ENCODE measurements around the gene CAMK1D. TPM values are rescaled to one million over a fixed set of nuclear protein-coding genes. Genes with fewer than 3 reads are reported as not detected.
"Not testable (repeated sequence)": the region's sequence is repeated elsewhere in the genome, so short reads cannot be mapped to it uniquely, and the experiment has no call there.

Gene CAMK1D
- total and polyA plus RNA-seq, 4 experiments from 2014 or later, result 5.2 to 22.2 (median 19.4) TPM

- POLR2A ChIA-PET (ENCODE audit: partially characterized antibody), result no interaction called here
- Mint-ChIP-seq H3K9me3 (no peaks in the 10 kb centered on the region), H3K27ac (peak overlapping the region in 1 of 7 donors; percentile 48), H3K4me1 (peaks cover 5 to 14% (median 8%) of the 10 kb centered on the region in 4 donors), H3K27me3 (no peaks in the 10 kb centered on the region), H3K4me3 (no peak overlapping the region), H3K36me3 (no peaks in the 10 kb centered on the region)
- Histone ChIP-seq H3K4me1 (ENCODE audit: insufficient read depth, low read length) (no peaks in the 10 kb centered on the region), H3K9me3 (ENCODE audit: control insufficient read depth in 1 of 2, low read length in 2 of 2) (no peaks in the 10 kb centered on the region), H3K36me3 (ENCODE audit: insufficient read depth, low read length) (no peaks in the 10 kb centered on the region), H3K27ac (ENCODE audit: low read depth, low read length) (no peak overlapping the region), H3K27me3 (ENCODE audit: insufficient read depth, low read length) (no peaks in the 10 kb centered on the region), H3K4me3 (ENCODE audit: low read length in 2 of 2) (no peak overlapping the region)
- no peak for DNase-seq
- CTCF ChIA-PET (ENCODE audit: partially characterized antibody), result interaction anchor here (1.4 to 3.6 kb wide), 2 partner anchors 13 to 336 kb away, joined by 3 to 19 read pairs; no protein-coding TSS in a partner anchor
- intact Hi-C loops (cut with micrococcal nuclease), result no loop called here
Observed at GRCh38 chr10:12320892-12321291, 28.5 kb upstream of the CAMK1D start.

- Mint-ChIP-seq H3K27me3 (no peaks in the 10 kb centered on the region), H3K9me3 (no peaks in the 10 kb centered on the region), H3K4me3 (no peak overlapping the region), H3K27ac (no peak overlapping the region), H3K36me3 (no peaks in the 10 kb centered on the region), H3K4me1 (peaks cover 5 to 14% (median 8%) of the 10 kb centered on the region in 4 donors)
- no peaks in the 10 kb centered on the region for H3K36me3 ChIP-seq (ENCODE audit: insufficient read depth, low read length)
- H3K9me3 ChIP-seq (ENCODE audit: control insufficient read depth in 1 of 2, low read length in 2 of 2), result no peaks in the 10 kb centered on the region
- H3K27ac ChIP-seq (ENCODE audit: low read depth, low read length), result no peak overlapping the region
- intact Hi-C loops (cut with micrococcal nuclease), result no loop called here
- no peak overlapping the region for H3K4me3 ChIP-seq (ENCODE audit: low read length in 2 of 2)
- CTCF ChIA-PET (ENCODE audit: partially characterized antibody), result interaction anchor here (0.7 to 3.6 kb wide), 6 partner anchors 9 to 335 kb away, joined by 3 to 19 read pairs (median 3); no protein-coding TSS in a partner anchor
- H3K27me3 ChIP-seq (ENCODE audit: insufficient read depth, low read length), result no peaks in the 10 kb centered on the region
- H3K4me1 ChIP-seq (ENCODE audit: insufficient read depth, low read length), result no peaks in the 10 kb centered on the region
- POLR2A ChIA-PET (ENCODE audit: partially characterized antibody), result no interaction called here
- DNase-seq, result no peak
Observed at GRCh38 chr10:12321641-12322040, 27.7 kb upstream of the CAMK1D start.

GRCh38 chr10:12322583-12323131 lies 26.7 kb upstream of the CAMK1D start:
- Histone ChIP-seq H3K9me3 (ENCODE audit: control insufficient read depth in 1 of 2, low read length in 2 of 2) (no peaks in the 10 kb centered on the region), H3K4me3 (ENCODE audit: low read length in 2 of 2) (no peak overlapping the region), H3K27me3 (ENCODE audit: insufficient read depth, low read length) (no peaks in the 10 kb centered on the region), H3K27ac (ENCODE audit: low read depth, low read length) (no peak overlapping the region), H3K4me1 (ENCODE audit: insufficient read depth, low read length) (no peaks in the 10 kb centered on the region), H3K36me3 (ENCODE audit: insufficient read depth, low read length) (no peaks in the 10 kb centered on the region)
- Mint-ChIP-seq H3K4me1 (peaks cover 5 to 14% (median 8%) of the 10 kb centered on the region in 4 donors), H3K27ac (peak overlapping the region in 3 of 7 donors; percentile 9 to 84 (median 72)), H3K4me3 (peak overlapping the region in 2 of 8 donors; percentile 0 to 36), H3K9me3 (no peaks in the 10 kb centered on the region), H3K27me3 (no peaks in the 10 kb centered on the region), H3K36me3 (no peaks in the 10 kb centered on the region)
- intact Hi-C loops (cut with micrococcal nuclease), result no loop called here
- DNase-seq, result no peak
- ChIA-PET POLR2A (ENCODE audit: partially characterized antibody) (no interaction called here), CTCF (ENCODE audit: partially characterized antibody) (interaction anchor here (0.7 to 3.6 kb wide), 5 partner anchors 10 to 334 kb away, joined by 3 to 19 read pairs (median 3); no protein-coding TSS in a partner anchor)

- POLR2A ChIA-PET (ENCODE audit: partially characterized antibody), result no interaction called here
- Mint-ChIP-seq H3K4me3 (no peak overlapping the region), H3K9me3 (no peaks in the 10 kb centered on the region)
Observed at GRCh38 chr10:12324530-12324929, 24.8 kb upstream of the CAMK1D start.

GRCh38 chr10:12327074-12327473 lies 22.3 kb upstream of the CAMK1D start:
- DNase-seq, result no peak
- no peak overlapping the region for H3K27ac ChIP-seq (ENCODE audit: low read depth, low read length)
- CTCF ChIA-PET (ENCODE audit: partially characterized antibody), result no interaction called here
- intact Hi-C loops (cut with micrococcal nuclease), result no loop called here
- H3K9me3 Mint-ChIP-seq, result no peaks in the 10 kb centered on the region
- no peaks in the 10 kb centered on the region for H3K27me3 ChIP-seq (ENCODE audit: insufficient read depth, low read length)
- no peaks in the 10 kb centered on the region for H3K9me3 ChIP-seq (ENCODE audit: control insufficient read depth in 1 of 2, low read length in 2 of 2)
- no peak overlapping the region for H3K4me3 Mint-ChIP-seq
- H3K4me3 ChIP-seq (ENCODE audit: low read length in 2 of 2), result no peak overlapping the region
- no peaks in the 10 kb centered on the region for H3K27me3 Mint-ChIP-seq
- peaks cover 5 to 10% (median 8%) of the 10 kb centered on the region in 4 donors for H3K4me1 Mint-ChIP-seq
- H3K27ac Mint-ChIP-seq, result no peak overlapping the region
- H3K36me3 ChIP-seq (ENCODE audit: insufficient read depth, low read length), result no peaks in the 10 kb centered on the region
- POLR2A ChIA-PET (ENCODE audit: partially characterized antibody), result no interaction called here
- H3K4me1 ChIP-seq (ENCODE audit: insufficient read depth, low read length), result no peaks in the 10 kb centered on the region
- H3K36me3 Mint-ChIP-seq, result no peaks in the 10 kb centered on the region

More at GRCh38 chr10:12324530-12324929, 24.8 kb upstream of the CAMK1D start:
- H3K4me1 Mint-ChIP-seq, result peaks cover 5 to 10% (median 8%) of the 10 kb centered on the region in 4 donors
- Histone ChIP-seq H3K27me3 (ENCODE audit: insufficient read depth, low read length) (no peaks in the 10 kb centered on the region), H3K36me3 (ENCODE audit: insufficient read depth, low read length) (no peaks in the 10 kb centered on the region), H3K9me3 (ENCODE audit: control insufficient read depth in 1 of 2, low read length in 2 of 2) (no peaks in the 10 kb centered on the region), H3K4me1 (ENCODE audit: insufficient read depth, low read length) (no peaks in the 10 kb centered on the region), H3K27ac (ENCODE audit: low read depth, low read length) (no peak overlapping the region), H3K4me3 (ENCODE audit: low read length in 2 of 2) (no peak overlapping the region)
- peak overlapping the region in 1 of 7 donors; percentile 4 for H3K27ac Mint-ChIP-seq
- CTCF ChIA-PET (ENCODE audit: partially characterized antibody), result interaction anchor here (0.6 to 3.6 kb wide), 2 partner anchors 22 to 332 kb away, joined by 3 to 19 read pairs; no protein-coding TSS in a partner anchor
- intact Hi-C loops (cut with micrococcal nuclease), result no loop called here
- DNase-seq, result no peak
- no peaks in the 10 kb centered on the region for H3K36me3 Mint-ChIP-seq
- H3K27me3 Mint-ChIP-seq, result no peaks in the 10 kb centered on the region

GRCh38 chr10:12327476-12327875 lies 21.9 kb upstream of the CAMK1D start:
- Histone ChIP-seq H3K27ac (ENCODE audit: low read depth, low read length) (no peak overlapping the region), H3K36me3 (ENCODE audit: insufficient read depth, low read length) (no peaks in the 10 kb centered on the region), H3K4me1 (ENCODE audit: insufficient read depth, low read length) (no peaks in the 10 kb centered on the region), H3K9me3 (ENCODE audit: control insufficient read depth in 1 of 2, low read length in 2 of 2) (no peaks in the 10 kb centered on the region), H3K27me3 (ENCODE audit: insufficient read depth, low read length) (no peaks in the 10 kb centered on the region), H3K4me3 (ENCODE audit: low read length in 2 of 2) (no peak overlapping the region)
- Mint-ChIP-seq H3K4me1 (peaks cover 5 to 10% (median 7%) of the 10 kb centered on the region in 4 donors), H3K36me3 (no peaks in the 10 kb centered on the region), H3K9me3 (no peaks in the 10 kb centered on the region), H3K4me3 (no peak overlapping the region), H3K27me3 (no peaks in the 10 kb centered on the region), H3K27ac (peak overlapping the region in 1 of 7 donors; percentile 13)
- intact Hi-C loops (cut with micrococcal nuclease), result no loop called here
- POLR2A ChIA-PET (ENCODE audit: partially characterized antibody), result no interaction called here
- CTCF ChIA-PET (ENCODE audit: partially characterized antibody), result no interaction called here
- no peak for DNase-seq

- H3K27me3 ChIP-seq (ENCODE audit: insufficient read depth, low read length); H3K36me3 ChIP-seq (ENCODE audit: insufficient read depth, low read length); H3K27ac Mint-ChIP-seq; H3K9me3 ChIP-seq (ENCODE audit: control insufficient read depth in 1 of 2, low read length in 2 of 2); H3K36me3 Mint-ChIP-seq; H3K27ac ChIP-seq (ENCODE audit: low read depth, low read length); H3K9me3 Mint-ChIP-seq; CTCF ChIA-PET (ENCODE audit: partially characterized antibody); H3K4me3 ChIP-seq (ENCODE audit: low read length in 2 of 2); POLR2A ChIA-PET (ENCODE audit: partially characterized antibody); H3K27me3 Mint-ChIP-seq; intact Hi-C loops (cut with micrococcal nuclease); DNase-seq; H3K4me1 Mint-ChIP-seq; H3K4me3 Mint-ChIP-seq; H3K4me1 ChIP-seq (ENCODE audit: insufficient read depth, low read length): not testable (repeated sequence)
Observed at GRCh38 chr10:12328312-12328711, 21.0 kb upstream of the CAMK1D start.
